GM19025 (cell line): ENCODE measurements around the gene DTNB.
"Not testable (repeated sequence)": the region's sequence is repeated elsewhere in the genome, so short reads cannot be mapped to it uniquely, and the experiment has no call there.

Experiments
- ATAC-seq: cut with Tn5 transposase; IDR thresholded peaks from one replicate; pipeline ENCODE4 v1.9.1; 2021; ENCODE audit warnings: mild to moderate bottlenecking, low read depth, moderate library complexity; ENCODE audit not compliant: unreplicated experiment

DTNB gene

DNA sequence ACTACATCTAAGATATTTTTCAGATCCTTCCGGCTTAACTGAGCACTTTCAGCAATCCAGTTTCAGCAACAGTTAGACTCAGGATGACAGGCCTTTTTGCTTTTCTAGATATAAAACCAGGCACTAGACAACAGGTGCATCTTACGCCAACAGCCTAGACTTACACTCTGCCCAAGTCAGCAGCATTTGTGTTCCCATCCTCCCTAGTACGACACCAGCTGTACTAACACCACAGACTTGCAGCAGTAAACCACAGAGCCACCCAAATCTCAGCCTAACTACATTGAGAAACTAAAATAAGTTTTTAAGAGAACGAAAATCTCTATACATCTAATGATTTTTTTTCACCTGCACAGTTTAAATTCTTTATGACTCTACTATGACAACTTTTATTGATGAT lies 241.8 kb downstream of the DTNB start:
- no peak for ATAC-seq

DNA sequence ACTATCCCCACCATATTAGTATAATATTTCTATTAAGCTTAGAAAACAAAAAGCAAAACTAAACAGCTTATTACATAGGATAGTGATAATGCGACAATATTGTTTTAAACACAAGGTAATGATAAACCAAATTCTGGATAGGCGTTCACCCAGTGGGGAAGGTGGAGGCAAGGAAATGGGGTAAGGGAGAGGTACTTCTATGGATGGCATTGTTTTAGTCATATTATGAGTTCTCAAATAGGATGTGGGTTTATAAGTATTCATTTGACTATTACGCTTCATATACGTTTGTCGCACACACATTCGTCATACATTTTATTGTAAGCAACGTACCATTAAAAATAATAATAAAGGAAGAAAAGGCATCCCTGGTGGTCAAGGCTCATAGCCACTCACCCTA lies 242.8 kb downstream of the DTNB start:
- no peak for ATAC-seq

DNA sequence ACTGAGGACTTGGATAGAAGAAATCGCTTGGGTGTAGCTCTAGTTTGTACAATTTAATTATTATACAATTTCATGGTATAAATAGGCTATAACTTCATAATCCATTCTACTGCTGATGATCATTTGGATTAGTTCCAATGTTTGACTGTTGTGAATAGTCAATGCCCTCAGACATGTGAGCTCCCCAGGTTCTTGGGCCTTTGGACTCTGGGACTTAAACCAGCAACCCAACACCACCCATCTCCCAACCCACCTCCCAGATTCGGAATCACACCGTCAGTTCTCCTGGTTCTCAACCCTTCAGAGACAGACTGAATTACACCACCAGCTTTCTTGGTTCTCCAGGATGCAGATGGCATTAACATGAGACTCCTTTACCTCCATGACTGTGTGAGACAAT lies 247.1 kb downstream of the DTNB start:
- no peak for ATAC-seq

DNA sequence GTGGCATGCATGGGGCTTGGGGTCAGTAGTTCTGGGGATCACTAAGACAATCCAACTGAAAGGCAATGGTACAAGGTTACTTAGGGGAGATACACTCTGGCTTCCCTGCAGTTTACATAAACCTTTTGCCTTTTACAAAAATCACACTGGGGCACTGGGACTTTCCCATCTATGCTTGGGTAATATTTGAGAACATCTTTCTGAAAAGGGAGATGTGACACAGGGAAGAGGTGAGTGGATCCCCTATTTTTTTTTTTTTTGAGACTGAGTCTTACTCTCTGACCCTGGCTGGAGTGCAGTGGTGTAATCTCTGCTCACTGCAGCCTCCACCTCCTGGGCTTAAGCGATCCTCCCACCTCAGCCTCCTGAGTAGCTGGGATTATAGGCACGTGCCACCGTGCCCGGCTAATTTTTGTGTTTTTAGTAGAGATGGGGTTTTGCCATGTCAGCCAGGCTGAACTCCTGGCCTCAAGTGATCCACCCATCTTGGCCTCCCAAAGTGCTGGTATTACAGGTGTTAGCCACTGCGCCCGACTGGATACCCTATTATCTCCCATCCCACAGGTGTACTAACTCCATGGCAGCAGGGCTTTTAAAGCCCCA lies 248.8 kb downstream of the DTNB start:
- no peak for ATAC-seq

DNA sequence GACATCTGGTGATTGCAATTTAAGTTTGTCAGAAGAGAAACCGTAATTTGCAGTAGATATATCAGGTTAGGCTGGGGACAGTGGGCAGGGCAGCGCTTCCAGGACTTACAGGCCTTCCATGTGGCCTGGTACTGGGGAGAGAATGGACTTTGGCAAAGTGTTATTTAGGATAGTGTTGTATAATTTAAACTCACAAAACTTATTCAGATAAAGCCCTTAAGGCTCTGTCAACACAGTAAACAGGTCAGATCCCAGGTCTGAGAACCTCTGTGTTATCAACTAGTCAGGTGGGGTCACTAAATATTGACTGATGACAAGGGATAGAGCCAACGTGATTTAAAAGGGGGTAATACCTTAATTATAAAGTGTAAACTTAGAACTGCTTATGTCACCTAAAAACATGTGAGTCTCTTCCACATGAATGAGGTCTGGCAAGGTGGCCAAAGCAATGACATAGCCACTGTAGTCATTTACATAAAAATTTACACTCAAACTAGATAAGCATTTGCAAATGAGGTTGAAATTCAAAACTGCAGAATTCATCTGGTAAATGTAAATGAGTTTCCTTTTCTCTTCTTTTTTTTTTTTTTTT lies 251.5 kb downstream of the DTNB start:
- ATAC-seq, result no peak

DNA sequence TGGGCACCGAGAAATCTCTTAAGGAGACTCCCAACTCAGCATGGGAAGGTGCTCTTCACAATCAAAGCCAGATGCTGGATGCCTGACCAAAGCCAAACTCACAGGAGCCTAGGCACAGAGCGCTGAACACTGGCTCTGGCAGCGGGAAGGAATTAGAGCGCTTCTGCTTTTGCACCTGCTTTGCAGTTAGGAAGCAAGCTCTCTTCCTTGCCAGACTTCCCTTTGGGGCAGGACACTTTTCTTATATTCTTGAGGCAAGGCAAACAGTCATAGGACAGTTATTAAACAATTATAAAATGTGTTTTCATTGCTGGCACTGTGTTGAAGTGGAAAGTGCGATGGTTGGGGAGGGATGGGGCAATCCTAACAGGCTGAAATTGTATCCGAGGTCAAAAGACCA lies 252.1 kb downstream of the DTNB start:
- ATAC-seq, result no peak

DNA sequence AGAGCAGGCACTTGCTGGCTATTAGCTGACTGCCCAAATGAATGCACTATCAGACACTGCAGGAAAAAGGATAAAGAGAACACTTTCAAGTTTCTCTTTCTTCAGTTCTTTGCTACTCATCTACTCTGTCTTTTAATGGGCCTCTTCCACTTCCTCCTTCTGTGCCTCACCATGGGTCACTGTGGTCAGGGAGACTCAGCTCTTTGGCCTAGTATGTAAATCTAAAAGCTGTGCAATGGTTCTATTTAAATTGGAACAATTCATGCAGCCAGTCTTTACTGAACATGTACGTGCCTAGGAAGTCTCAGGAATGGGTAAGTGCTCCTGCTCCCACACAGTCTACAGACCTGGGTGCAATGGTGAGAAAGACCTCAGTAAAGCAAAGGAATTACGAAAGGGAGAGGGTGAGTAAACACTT lies 252.5 kb downstream of the DTNB start:
- ATAC-seq, result peak; percentile 45

DNA sequence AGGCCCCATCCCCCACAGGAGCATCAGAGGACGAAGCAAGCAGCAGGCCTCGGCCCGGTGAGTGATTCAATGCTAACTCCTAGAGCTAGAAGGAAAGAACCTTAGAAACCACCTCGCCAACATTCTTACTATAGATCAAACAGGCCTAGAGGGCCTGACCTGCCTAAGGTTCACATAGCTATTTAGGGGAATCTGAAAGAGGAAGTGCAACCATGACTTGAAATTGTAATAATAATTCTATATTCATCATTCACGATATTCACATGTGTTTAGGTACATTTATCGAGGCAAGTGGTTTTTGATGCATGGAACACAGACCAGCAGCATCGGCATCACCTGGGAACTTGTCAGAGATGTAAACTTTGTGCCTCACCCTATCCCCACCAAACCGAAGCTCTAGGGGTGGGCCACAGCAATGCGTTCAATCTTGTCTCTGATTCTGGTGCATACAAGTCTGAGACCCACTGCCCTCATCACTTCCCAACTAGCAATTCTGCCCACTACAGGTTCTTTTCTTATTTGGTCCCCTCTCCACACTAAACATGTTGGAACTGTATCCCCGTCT lies 253.6 kb downstream of the DTNB start:
- ATAC-seq, result peak; percentile 55

DNA sequence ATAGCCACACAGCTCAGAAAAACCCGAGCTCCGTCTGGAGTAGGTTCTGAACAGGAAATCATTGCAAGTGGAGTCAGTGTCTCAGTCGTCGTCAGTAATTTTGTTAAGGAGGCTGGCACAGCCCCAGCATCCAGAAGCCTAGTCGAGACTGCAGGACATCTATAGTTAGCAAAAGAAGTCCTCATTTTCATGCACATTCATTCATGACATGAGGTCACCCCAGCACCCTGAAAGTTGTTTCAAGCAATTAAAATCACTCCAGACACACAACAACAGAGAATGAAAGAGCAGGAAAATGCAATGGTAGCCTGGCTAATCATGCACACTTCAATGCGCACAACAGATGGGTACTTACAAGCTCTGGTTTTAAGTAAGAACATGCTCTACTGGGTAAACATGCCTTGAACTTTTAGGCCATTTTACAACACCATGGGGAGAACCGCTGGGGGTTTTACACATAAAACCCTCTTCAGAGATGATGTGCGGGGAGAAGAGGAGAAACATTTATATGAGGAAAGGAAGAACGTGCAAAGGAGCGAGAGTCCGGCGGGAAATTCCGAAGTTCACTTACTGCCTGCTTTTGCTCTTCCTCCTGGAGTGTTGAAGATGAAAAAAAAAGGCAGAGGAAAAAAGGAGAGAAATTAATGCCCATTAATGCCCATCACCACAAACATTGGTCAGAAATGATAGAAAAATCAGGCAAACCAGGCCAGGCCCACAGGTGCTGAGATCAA lies 254.3 kb downstream of the DTNB start:
- no peak for ATAC-seq

DNA sequence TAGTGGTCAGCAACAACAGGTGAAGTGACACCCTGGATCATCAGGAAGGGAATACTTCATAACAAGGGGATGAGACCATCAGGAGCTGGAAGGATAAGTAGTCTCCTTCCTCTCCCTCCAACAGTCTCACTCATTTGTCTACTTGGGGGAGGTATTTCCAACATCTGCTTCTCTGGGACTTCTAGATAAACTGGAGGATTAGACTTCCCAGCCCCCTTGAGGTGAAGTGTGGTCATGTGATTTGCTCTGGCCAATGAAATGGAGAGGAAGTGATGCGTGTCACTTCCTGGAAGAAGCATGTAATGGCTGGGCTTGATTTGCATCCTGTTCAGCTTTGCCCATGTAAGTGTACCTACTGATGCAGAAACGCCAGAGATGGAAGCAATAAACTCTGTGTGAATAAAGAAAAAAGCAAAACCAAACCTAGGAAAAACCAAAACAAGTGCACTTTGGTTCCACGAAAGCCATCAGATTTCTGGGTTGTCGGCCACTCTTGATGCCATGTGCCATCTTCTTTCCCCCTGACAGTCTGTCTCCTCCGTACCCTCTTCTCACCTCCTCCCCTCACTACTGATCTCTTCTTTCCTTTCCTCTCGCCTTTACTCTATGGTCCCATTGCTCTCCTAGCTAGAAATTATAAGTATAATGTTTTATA lies 255.5 kb downstream of the DTNB start:
- ATAC-seq, result no peak

DNA sequence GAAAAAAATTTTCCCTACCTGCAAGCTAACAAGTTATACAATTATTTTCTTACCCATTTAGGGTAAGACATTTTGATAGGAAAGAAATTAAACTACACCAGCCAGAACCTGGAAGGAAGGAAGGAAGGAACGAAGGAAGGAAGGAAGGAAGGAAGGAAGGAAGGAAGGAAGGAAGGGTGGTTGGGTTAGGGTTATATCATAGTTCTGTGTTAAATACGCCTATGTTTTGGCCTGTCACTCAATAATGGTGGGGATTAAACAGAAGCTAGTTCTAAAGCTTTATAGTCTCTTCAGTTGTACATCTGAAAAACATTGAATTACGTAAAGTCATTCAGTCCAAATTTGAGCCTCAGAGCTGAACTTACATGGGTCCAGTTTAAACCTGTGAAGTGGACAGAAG lies 256.7 kb downstream of the DTNB start:
- ATAC-seq, result no peak

DNA sequence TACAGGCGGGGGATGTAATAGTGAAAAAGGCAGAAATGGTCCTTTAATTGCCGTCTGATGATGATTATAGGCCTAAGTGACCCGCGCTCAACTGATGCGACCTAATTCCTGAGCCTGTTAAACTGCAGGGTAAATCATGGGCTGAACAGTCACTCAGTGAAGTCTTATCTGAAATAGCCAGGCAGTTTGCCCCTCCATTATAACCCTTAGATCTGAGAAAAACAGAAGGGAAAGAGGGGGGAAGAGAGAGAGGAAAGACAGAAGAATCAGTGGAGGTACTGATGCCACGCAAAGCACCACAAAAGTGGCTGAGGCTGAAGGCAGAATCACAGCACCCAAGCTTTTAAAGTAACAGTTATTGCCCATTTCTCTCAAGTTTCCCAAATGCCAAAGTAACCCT lies 258.6 kb downstream of the DTNB start:
- no peak for ATAC-seq

DNA sequence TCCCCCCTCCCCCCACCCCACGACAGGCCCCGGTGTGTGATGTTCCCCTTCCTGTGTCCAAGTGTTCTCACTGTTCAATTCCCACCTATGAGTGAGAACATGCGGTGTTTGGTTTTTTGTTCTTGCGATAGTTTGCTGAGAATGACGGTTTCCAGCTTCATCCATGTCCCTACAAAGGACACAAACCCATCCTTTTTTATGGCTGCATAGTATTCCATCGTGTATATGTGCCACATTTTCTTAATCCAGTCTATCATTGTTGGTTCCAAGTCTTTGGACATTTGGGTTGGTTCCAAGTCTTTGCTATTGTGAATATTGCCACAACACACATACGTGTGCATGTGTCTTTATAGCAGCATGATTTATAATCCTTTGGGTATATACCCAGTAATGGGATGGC lies 260.0 kb downstream of the DTNB start:
- not testable (repeated sequence) for ATAC-seq

DNA sequence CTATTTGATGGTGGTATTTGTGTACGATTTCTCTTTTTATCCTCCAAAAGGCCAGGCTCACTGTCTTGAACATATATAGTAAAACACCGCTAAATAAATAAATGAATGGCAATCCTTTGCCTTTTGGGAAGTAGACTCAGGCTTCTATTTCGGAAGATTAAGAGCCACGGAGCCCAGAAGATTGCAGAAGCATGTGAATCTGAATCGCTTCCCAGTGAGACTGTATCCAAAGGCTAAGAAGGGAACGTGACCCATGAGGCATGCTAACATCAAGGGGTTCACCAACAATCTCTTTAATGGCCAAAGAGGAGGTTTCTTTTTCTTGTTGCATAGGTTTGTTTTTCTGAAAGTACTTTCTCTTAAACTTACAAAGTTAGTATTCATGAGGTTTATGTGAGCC lies 261.6 kb downstream of the DTNB start:
- no peak for ATAC-seq

DNA sequence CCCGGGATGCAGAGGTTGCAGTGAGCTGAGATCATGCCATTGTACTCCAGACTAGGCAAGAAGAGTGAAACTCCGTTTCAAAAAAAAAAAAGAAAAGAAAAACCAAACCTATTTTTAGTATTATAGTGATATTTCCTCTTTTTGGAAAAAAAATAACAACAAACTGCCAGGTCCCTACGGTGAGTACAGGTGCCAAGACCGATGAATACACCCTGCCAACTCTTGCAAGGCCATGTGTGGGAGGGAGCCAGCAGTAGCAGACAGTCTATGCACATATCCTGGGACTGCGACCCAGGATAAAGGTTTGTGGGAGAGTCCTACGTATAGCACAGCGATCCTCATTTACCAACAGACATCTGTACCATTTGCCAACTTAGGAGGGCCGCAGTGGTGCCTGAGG lies 262.1 kb downstream of the DTNB start:
- no peak for ATAC-seq

DNA sequence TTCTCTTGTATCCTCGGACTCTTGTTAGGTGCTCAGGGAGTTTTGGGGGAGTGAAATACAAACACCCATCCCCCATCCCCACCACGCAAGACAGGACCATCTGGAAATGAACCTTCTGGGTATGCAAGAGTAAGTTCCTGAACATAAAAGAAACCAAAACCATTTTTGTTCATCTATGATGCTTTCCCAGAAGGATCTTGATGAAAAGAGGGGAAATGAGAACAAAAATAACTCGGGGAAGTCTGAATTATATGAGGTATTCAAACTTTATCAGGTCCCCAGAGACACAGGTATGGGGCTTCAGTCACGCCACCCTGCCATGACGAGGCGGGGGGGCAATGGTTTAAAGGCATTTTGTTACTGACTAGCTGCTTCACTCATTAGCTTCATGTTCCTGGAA lies 263.0 kb downstream of the DTNB start:
- ATAC-seq, result no peak

DNA sequence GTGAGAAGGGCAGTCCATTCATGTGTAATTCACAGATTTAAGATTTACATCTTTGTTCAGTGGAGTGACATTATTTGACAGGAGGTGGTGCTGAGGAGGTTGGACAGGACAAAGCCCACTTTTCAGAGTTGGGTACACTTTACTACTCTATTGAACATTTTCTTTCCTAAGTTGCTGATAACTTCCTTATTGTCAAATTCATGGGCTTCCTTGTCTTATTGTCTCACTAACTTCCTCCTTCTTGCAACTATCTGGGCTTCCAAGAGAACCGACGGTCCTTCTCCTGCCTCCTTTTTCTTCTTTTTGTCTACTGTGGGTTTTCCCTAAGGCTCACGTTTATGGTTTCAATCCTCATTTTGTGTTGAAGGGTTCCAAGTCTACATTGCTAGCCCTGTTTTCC lies 263.9 kb downstream of the DTNB start:
- ATAC-seq, result no peak

DNA sequence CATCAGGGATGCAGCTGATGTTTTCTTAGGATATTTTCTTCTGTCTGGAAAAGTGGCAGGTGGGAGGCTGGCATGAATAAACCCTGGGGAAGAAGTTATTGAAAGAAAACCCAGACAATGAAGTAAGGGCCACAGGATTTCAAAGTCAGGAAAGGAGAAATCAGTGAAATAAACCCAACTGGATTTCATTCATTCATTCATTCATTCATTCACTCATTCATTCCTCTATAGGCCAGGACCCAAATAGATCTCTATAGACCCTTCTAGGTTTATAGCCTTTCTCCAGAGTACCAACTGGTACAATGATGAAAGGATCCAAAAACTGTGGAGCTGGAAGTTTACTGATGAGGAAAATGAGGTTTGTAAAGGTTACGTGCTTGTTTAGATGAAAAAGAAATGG lies 264.3 kb downstream of the DTNB start:
- no peak for ATAC-seq

DNA sequence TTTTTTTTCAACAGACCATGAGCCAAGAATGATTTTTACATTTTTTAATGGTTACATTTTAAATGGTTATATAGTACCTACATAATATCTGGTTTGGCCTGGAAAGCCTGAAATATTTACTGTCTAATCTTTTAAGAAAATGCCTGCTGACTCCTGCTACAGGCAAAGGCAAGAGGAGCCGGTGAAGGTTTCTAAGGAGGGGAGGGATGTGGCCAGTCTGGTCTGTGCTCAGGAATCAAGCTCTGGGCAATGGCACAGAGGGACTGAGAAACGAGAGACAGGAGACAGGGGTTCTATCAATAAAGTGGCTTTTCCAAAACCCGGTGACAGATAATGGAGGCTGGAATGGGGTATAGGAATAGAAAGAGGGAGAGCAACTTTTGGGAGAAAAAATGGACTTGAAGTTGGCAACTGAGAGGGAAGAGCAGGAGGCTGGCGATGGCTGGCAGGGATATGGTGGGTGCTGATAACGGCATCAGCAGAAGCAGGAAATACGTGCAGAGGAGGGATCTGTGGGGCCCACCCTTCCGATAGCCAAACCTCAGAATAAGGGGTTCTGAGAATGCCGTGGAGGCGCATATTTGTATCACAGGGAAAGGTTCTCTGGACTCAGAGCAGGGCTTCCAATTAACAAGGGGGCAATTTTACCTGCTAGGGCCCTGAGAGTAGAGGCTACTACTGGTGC lies 267.6 kb downstream of the DTNB start:
- ATAC-seq, result no peak

DNA sequence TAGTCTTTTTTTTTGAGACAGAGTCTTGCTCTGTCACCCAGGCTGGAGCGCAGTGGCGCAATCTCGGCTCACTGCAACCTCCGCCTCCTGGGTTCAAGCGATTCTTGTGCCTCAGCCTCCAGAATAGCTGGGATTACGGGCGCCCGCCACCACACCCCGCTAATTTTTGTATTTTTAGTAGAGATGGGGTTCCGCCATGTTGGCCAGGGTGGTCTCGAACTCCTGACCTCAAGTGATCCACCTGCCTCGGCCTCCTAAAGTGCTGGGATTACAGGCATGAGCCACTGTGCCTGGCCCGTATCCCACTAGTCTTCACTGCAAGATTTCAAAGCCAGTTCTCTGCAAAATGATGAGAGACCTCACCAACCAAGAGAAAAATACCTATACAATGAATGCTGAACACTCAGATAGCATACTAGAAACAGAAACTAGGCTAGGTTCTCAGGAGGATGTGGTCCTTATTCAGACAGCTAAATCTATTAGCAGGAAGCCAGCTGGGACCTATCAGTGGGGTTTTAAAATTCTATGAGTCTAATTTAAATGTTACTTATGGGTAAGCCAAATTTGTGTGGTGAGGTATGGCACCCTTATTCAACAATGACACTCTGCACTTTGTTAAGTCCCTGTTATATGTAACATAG lies 270.1 kb downstream of the DTNB start:
- peak; percentile 56 for ATAC-seq
